ENCODE data around the gene TSPYL4.

- TF ChIP-seq CTCF (conservative IDR thresholded peaks at IDR 0.05; ENCODE audit: low read length) (no peak), EZH2phosphoT487 (IDR thresholded peaks at IDR 0.05; ENCODE audit: borderline replicate concordance, low read depth, low read length) (no peak)
Measured at GRCh38 chr6:116289876-116290275, 36.0 kb upstream of the TSPYL4 start.
